ENCODE data around the gene KCNB1. TPM values are rescaled to one million over a fixed set of nuclear protein-coding genes. Genes with fewer than 3 reads are reported as not detected.
A peak's percentile ranks its signal among the peaks of the same experiment; 100 is the strongest.
"Not testable (repeated sequence)": the region's sequence is repeated elsewhere in the genome, so short reads cannot be mapped to it uniquely, and the experiment has no call there.

The KCNB1 gene
- polyA plus RNA-seq, 3 donors from 2014 or later, result not detected

GRCh38 chr20:49320460-49320859 lies 162.0 kb downstream of the KCNB1 start:
- DNase-seq, result no peak
- peaks cover 19 to 28% of the 10 kb centered on the region in 2 donors for H3K4me1 Mint-ChIP-seq
- no peaks in the 10 kb centered on the region for H3K36me3 Mint-ChIP-seq
- H3K4me3 Mint-ChIP-seq, result no peak overlapping the region
- H3K27ac Mint-ChIP-seq, result no peak overlapping the region
- H3K27me3 Mint-ChIP-seq (ENCODE audit: low read depth in 3 of 3), result peaks cover 7 to 24% (median 21%) of the 10 kb centered on the region in 3 donors
- peaks cover 0 to 3% (median 0%) of the 10 kb centered on the region in 6 donors for H3K9me3 Mint-ChIP-seq

GRCh38 chr20:49319208-49319809 lies 163.2 kb downstream of the KCNB1 start:
- no peaks in the 10 kb centered on the region for H3K36me3 Mint-ChIP-seq
- DNase-seq, result no peak
- peaks cover 7 to 24% (median 19%) of the 10 kb centered on the region in 3 donors for H3K27me3 Mint-ChIP-seq (ENCODE audit: low read depth in 3 of 3)
- peaks cover 19 to 26% of the 10 kb centered on the region in 2 donors for H3K4me1 Mint-ChIP-seq
- H3K9me3 Mint-ChIP-seq, result peaks cover 0 to 3% (median 0%) of the 10 kb centered on the region in 6 donors
- H3K27ac Mint-ChIP-seq, result no peak overlapping the region
- peak overlapping the region; percentile 69 to 87 (median 77) for H3K4me3 Mint-ChIP-seq

GRCh38 chr20:49318430-49319207 lies 163.8 kb downstream of the KCNB1 start:
- Mint-ChIP-seq H3K36me3 (no peaks in the 10 kb centered on the region), H3K27ac (peak overlapping the region in 1 of 6 donors; percentile 38), H3K9me3 (peaks cover 0 to 3% (median 0%) of the 10 kb centered on the region in 6 donors), H3K4me3 (peak overlapping the region; percentile 69 to 87 (median 77)), H3K27me3 (ENCODE audit: low read depth in 3 of 3) (peaks cover 7 to 24% (median 19%) of the 10 kb centered on the region in 3 donors), H3K4me1 (peaks cover 14 to 19% of the 10 kb centered on the region in 2 donors)
- no peak for DNase-seq

GRCh38 chr20:49318091-49318429 lies 164.4 kb downstream of the KCNB1 start:
- H3K27me3 Mint-ChIP-seq (ENCODE audit: low read depth in 3 of 3), result peaks cover 7 to 24% (median 19%) of the 10 kb centered on the region in 3 donors
- no peaks in the 10 kb centered on the region for H3K36me3 Mint-ChIP-seq

GRCh38 chr20:49316704-49317103 lies 165.8 kb downstream of the KCNB1 start:
- Mint-ChIP-seq H3K27me3 (ENCODE audit: low read depth in 3 of 3) (peaks cover 7 to 24% (median 20%) of the 10 kb centered on the region in 3 donors), H3K4me1 (peaks cover 17 to 20% of the 10 kb centered on the region in 2 donors), H3K27ac (no peak overlapping the region), H3K4me3 (peak overlapping the region in 1 of 5 donors; percentile 1), H3K9me3 (peaks cover 0 to 3% (median 0%) of the 10 kb centered on the region in 6 donors), H3K36me3 (no peaks in the 10 kb centered on the region)
- DNase-seq, result no peak

More at GRCh38 chr20:49318091-49318429, 164.4 kb downstream of the KCNB1 start:
- Mint-ChIP-seq H3K9me3 (peaks cover 0 to 3% (median 0%) of the 10 kb centered on the region in 6 donors), H3K4me3 (peak overlapping the region in 4 of 5 donors; percentile 26 to 63 (median 48)), H3K27ac (no peak overlapping the region), H3K4me1 (peaks cover 13 to 14% of the 10 kb centered on the region in 2 donors)
- DNase-seq, result no peak

GRCh38 chr20:49315580-49315979 lies 166.9 kb downstream of the KCNB1 start:
- Mint-ChIP-seq H3K4me1 (peaks cover 17 to 21% of the 10 kb centered on the region in 2 donors), H3K27ac (no peak overlapping the region), H3K9me3 (peaks cover 0 to 3% (median 0%) of the 10 kb centered on the region in 6 donors), H3K36me3 (peaks cover 0 to 2% (median 0%) of the 10 kb centered on the region in 3 donors), H3K4me3 (no peak overlapping the region), H3K27me3 (ENCODE audit: low read depth in 3 of 3) (peaks cover 7 to 30% (median 18%) of the 10 kb centered on the region in 3 donors)
- no peak for DNase-seq

- H3K4me1 Mint-ChIP-seq, result peaks cover 16 to 19% of the 10 kb centered on the region in 2 donors
- H3K27me3 Mint-ChIP-seq (ENCODE audit: low read depth in 3 of 3), result peaks cover 6 to 24% (median 18%) of the 10 kb centered on the region in 3 donors
- H3K36me3 Mint-ChIP-seq, H3K4me3 Mint-ChIP-seq, H3K27ac Mint-ChIP-seq, DNase-seq, H3K9me3 Mint-ChIP-seq: not testable (repeated sequence)
Measured at GRCh38 chr20:49314052-49314451, 168.4 kb downstream of the KCNB1 start.

Other genes with a start within 250 kb of the KCNB1 start
- gene ZNFX1, start 204.6 kb downstream of the KCNB1 start, polyA plus RNA-seq, result 10 to 100 TPM; 17.2 to 59.2 (median 17.9) TPM
- gene PTGIS, start 85.5 kb upstream of the KCNB1 start, polyA plus RNA-seq, result not detected
- 1 to 10 TPM in 2 of 3 donors, under 1 TPM in 1; 0.35 to 3.2 (median 2.8) TPM for gene B4GALT5, start 231.2 kb upstream of the KCNB1 start, polyA plus RNA-seq

All from immature natural killer cell (primary cell).